Activated CD4-positive, alpha-beta T cell treated with anti-CD3 and anti-CD28 coated beads, Interleukin-2, amount 10 ng/mL, durations not matched to agents 7 days and 5 days (primary cell): Measurements from ENCODE around the gene CASKIN1. TPM values are rescaled to one million over a fixed set of nuclear protein-coding genes. Genes with fewer than 3 reads are reported as not detected.

Experiments used
- CTCF ChIA-PET: fragments of 350-600 bp; sonication (Branson Sonifier 250); formaldehyde crosslinking; loops from one replicate; lab custom pipeline; 2021; ENCODE audit warnings: antibody characterized with exemption; lab: Charles Lee
- POLR2A ChIA-PET: fragments of 350-600 bp; sonication (Branson Sonifier 250); formaldehyde crosslinking; loops from one replicate; lab custom pipeline; 2021; ENCODE audit warnings: antibody characterized with exemption; lab: Charles Lee
- DNase-seq: peaks from one replicate; pipeline ENCODE4 v3.0.0-alpha.2; 2020
- H3K27ac Mint-ChIP-seq: one replicate; pipeline ENCODE4 v1.8.0; 2021; ENCODE audit warnings: mild to moderate bottlenecking, moderate library complexity, mixed read lengths
- H3K27me3 Mint-ChIP-seq: one replicate; pipeline ENCODE4 v1.8.0; 2021; ENCODE audit warnings: mixed read lengths
- H3K36me3 Mint-ChIP-seq: one replicate; pipeline ENCODE4 v1.8.0; 2021; ENCODE audit warnings: low read depth, mixed read lengths
- H3K4me1 Mint-ChIP-seq: one replicate; pipeline ENCODE4 v1.8.0; 2021; ENCODE audit warnings: mixed read lengths
- H3K4me3 Mint-ChIP-seq: one replicate; pipeline ENCODE4 v1.8.0; 2021; ENCODE audit warnings: mild to moderate bottlenecking, moderate library complexity, mixed read lengths
- H3K9me3 Mint-ChIP-seq: one replicate; pipeline ENCODE4 v1.8.0; 2021; ENCODE audit warnings: mixed read lengths
- total RNA-seq, 2 experiments: library from RNA; stranded (reverse); gene quantifications; one replicate each; pipeline ENCODE4 v1.2.3, GENCODE V29; 2021

CASKIN1 gene
- total RNA-seq, 2 experiments from 2014 or later = 0.07 to 0.19 TPM

- Mint-ChIP-seq H3K27me3 (no peaks in the 10 kb centered on the region), H3K27ac (no peak overlapping the region), H3K9me3 (no peaks in the 10 kb centered on the region), H3K36me3 (peaks cover 2% of the 10 kb centered on the region), H3K4me3 (no peak overlapping the region), H3K4me1 (no peaks in the 10 kb centered on the region)
- ChIA-PET CTCF (interaction anchor here (1.2 kb wide), 1 partner anchor 44 kb away, joined by 3 read pairs; no protein-coding TSS in a partner anchor), POLR2A (no interaction called here)
- DNase-seq = no peak
These were observed 14.5 kb downstream of the CASKIN1 start for GRCh38 chr16:2181952-2182351.

- POLR2A ChIA-PET = no interaction called here
- Mint-ChIP-seq H3K9me3 (no peaks in the 10 kb centered on the region), H3K27ac (no peak overlapping the region), H3K27me3 (no peaks in the 10 kb centered on the region), H3K36me3 (peaks cover 2% of the 10 kb centered on the region), H3K4me1 (no peaks in the 10 kb centered on the region), H3K4me3 (no peak overlapping the region)
- no peak for DNase-seq
- CTCF ChIA-PET = interaction anchor here (1.2 kb wide), 1 partner anchor 45 kb away, joined by 3 read pairs; no protein-coding TSS in a partner anchor
These were observed 15.2 kb downstream of the CASKIN1 start for GRCh38 chr16:2180962-2181923.

- Mint-ChIP-seq H3K9me3 (no peaks in the 10 kb centered on the region), H3K27ac (no peak overlapping the region), H3K4me3 (no peak overlapping the region), H3K36me3 (peaks cover 4% of the 10 kb centered on the region), H3K27me3 (no peaks in the 10 kb centered on the region), H3K4me1 (no peaks in the 10 kb centered on the region)
- POLR2A ChIA-PET = no interaction called here
- CTCF ChIA-PET = no interaction called here
- no peak for DNase-seq
These were observed 15.9 kb downstream of the CASKIN1 start for GRCh38 chr16:2180461-2180860.

- ChIA-PET CTCF (no interaction called here), POLR2A (no interaction called here)
- peaks cover 4% of the 10 kb centered on the region for H3K36me3 Mint-ChIP-seq
- DNase-seq = no peak
- H3K4me3 Mint-ChIP-seq = no peak overlapping the region
- H3K27ac Mint-ChIP-seq = no peak overlapping the region
- H3K4me1 Mint-ChIP-seq = no peaks in the 10 kb centered on the region
- H3K9me3 Mint-ChIP-seq = no peaks in the 10 kb centered on the region
- no peaks in the 10 kb centered on the region for H3K27me3 Mint-ChIP-seq
These were observed 16.8 kb downstream of the CASKIN1 start for GRCh38 chr16:2179576-2179975.

GRCh38 chr16:2179107-2179501, 17.3 kb downstream of the CASKIN1 start:
- H3K27me3 Mint-ChIP-seq = no peaks in the 10 kb centered on the region
- CTCF ChIA-PET = no interaction called here
- H3K27ac Mint-ChIP-seq = no peak overlapping the region
- no peaks in the 10 kb centered on the region for H3K4me1 Mint-ChIP-seq
- no peak for DNase-seq
- no peak overlapping the region for H3K4me3 Mint-ChIP-seq
- no peaks in the 10 kb centered on the region for H3K9me3 Mint-ChIP-seq
- peaks cover 4% of the 10 kb centered on the region for H3K36me3 Mint-ChIP-seq
- POLR2A ChIA-PET = no interaction called here

DNA sequence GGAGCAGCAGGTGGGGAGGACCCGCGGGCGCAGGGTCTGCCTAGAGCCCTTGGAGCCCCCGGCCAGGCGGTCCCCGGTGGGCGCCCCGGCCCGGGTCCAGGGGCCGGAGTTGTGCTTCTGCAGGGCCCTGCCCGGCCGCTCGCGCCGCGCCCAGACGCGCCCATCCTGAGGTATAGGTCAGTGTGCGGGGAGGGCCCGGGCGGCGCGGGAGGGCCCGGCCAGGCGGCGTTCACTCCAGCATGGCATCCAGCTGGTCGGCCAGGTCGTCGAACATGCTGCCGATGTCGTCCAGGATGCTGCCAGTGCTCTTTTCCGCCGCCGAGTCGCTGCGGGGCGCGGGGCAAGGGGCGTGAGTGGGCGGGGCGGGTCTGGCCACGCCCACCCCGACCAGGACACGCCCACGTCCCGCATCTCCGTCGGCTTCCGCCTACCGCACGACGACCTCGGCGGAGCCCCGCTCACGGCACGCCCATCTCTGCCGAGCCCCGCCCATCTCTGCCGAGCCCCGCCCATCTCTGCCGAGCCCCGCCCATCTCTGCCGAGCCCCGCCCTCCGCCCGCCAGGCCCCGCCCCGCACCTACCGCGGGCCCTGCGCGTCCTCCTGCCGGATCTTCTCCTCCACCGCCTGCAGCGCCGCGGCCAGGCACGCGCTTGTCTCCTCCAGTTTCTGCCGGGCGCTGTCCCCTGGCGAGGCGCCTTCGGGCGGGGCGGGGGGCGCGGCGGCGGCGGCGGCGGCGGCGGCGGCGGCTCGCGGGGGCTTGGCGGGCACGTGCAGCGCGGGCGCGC, 17.9 kb downstream of the CASKIN1 start:
- Mint-ChIP-seq H3K9me3 (no peaks in the 10 kb centered on the region), H3K27ac (no peak overlapping the region), H3K4me1 (no peaks in the 10 kb centered on the region), H3K4me3 (no peak overlapping the region), H3K36me3 (peaks cover 4% of the 10 kb centered on the region), H3K27me3 (no peaks in the 10 kb centered on the region)
- peak; percentile 41 for DNase-seq
- ChIA-PET POLR2A (no interaction called here), CTCF (interaction anchor here (1.0 kb wide), 1 partner anchor 16 kb away, joined by 3 read pairs; no protein-coding TSS in a partner anchor)

GRCh38 chr16:2177561-2177960, 18.8 kb downstream of the CASKIN1 start:
- H3K36me3 Mint-ChIP-seq = peaks cover 4% of the 10 kb centered on the region
- CTCF ChIA-PET = interaction anchor here (1.0 kb wide), 1 partner anchor 17 kb away, joined by 3 read pairs; no protein-coding TSS in a partner anchor

DNA sequence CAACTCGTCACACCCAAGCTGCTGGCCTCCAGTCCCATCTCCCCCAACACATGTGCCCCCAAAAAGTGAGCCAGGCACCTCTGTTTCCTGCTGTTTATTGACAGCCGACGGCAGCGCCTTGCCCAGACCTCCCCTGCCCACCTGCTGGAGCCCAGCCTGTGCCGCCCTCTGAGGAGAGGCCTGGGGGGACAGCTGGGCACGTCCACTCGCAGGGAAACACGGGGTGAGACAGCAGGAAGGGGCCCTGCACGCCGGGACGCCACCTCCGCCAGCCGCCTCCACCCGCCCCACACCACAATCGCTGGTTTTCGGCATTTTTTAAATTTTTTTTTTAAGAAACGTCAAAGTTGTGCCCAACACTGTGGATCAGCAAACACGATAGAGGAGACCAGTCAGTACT, 19.3 kb downstream of the CASKIN1 start:
- POLR2A ChIA-PET = no interaction called here
- H3K27ac Mint-ChIP-seq = no peak overlapping the region
- H3K27me3 Mint-ChIP-seq = no peaks in the 10 kb centered on the region
- H3K36me3 Mint-ChIP-seq = peaks cover 4% of the 10 kb centered on the region
- no peaks in the 10 kb centered on the region for H3K9me3 Mint-ChIP-seq
- H3K4me1 Mint-ChIP-seq = no peaks in the 10 kb centered on the region
- no peak overlapping the region for H3K4me3 Mint-ChIP-seq
- DNase-seq = no peak
- CTCF ChIA-PET = no interaction called here

More at GRCh38 chr16:2177561-2177960, 18.8 kb downstream of the CASKIN1 start:
- no peaks in the 10 kb centered on the region for H3K27me3 Mint-ChIP-seq
- no peak overlapping the region for H3K4me3 Mint-ChIP-seq
- no peaks in the 10 kb centered on the region for H3K9me3 Mint-ChIP-seq
- no peak for DNase-seq
- no peak overlapping the region for H3K27ac Mint-ChIP-seq
- POLR2A ChIA-PET = no interaction called here
- H3K4me1 Mint-ChIP-seq = no peaks in the 10 kb centered on the region

GRCh38 chr16:2176047-2176446, 20.4 kb downstream of the CASKIN1 start:
- ChIA-PET CTCF (no interaction called here), POLR2A (no interaction called here)
- H3K27ac Mint-ChIP-seq = no peak overlapping the region
- no peaks in the 10 kb centered on the region for H3K9me3 Mint-ChIP-seq
- no peak for DNase-seq
- H3K4me1 Mint-ChIP-seq = no peaks in the 10 kb centered on the region
- H3K36me3 Mint-ChIP-seq = peaks cover 4% of the 10 kb centered on the region
- H3K27me3 Mint-ChIP-seq = no peaks in the 10 kb centered on the region
- H3K4me3 Mint-ChIP-seq = no peak overlapping the region

GRCh38 chr16:2175454-2175853, 21.0 kb downstream of the CASKIN1 start:
- POLR2A ChIA-PET = no interaction called here
- H3K4me1 Mint-ChIP-seq = no peaks in the 10 kb centered on the region
- no peak overlapping the region for H3K4me3 Mint-ChIP-seq
- no peak overlapping the region for H3K27ac Mint-ChIP-seq
- peaks cover 4% of the 10 kb centered on the region for H3K36me3 Mint-ChIP-seq
- no peaks in the 10 kb centered on the region for H3K9me3 Mint-ChIP-seq
- no peaks in the 10 kb centered on the region for H3K27me3 Mint-ChIP-seq
- CTCF ChIA-PET = no interaction called here
- DNase-seq = no peak

DNA sequence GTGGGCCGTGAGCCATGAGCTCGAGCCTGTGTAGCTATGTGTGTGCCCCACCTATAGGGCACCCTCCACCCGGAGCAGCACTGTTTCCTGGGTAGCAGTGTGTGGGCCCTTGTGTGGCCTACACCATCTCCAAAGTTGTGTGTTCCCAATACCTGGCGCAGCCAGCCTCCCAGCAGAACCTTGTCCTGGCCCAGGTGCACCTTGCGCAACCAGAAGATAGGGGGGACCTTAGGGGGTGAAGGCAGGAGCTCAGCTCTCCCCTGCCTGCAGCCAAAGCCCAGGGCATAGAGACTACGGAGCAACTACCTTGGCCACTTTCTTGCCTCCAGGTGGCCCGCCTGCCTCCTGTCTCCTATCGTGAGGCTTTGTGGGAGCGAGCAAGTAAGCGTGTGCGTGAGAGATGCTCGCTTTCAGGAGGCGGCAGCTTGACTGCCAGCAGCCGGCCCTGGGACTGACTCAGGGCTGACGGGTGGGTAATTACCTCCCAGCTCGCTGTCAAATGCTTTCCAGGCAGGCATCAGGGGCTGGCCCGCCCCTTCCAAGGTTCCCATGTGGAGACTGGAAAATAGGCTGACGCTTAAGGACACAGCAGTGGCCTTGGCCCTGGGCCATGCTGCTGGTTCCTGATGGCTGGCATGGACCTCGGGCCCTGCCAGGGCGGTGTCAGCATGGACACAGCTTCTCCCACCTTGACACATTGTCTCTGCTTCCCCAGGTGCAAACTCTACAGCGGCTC, 21.8 kb downstream of the CASKIN1 start:
- Mint-ChIP-seq H3K4me1 (no peaks in the 10 kb centered on the region), H3K27me3 (no peaks in the 10 kb centered on the region), H3K4me3 (no peak overlapping the region), H3K36me3 (peaks cover 4% of the 10 kb centered on the region), H3K27ac (no peak overlapping the region), H3K9me3 (no peaks in the 10 kb centered on the region)
- POLR2A ChIA-PET = no interaction called here
- DNase-seq = no peak
- CTCF ChIA-PET = interaction anchor here (1.0 kb wide), 1 partner anchor 73 kb away, joined by 4 read pairs; no protein-coding TSS in a partner anchor

DNA sequence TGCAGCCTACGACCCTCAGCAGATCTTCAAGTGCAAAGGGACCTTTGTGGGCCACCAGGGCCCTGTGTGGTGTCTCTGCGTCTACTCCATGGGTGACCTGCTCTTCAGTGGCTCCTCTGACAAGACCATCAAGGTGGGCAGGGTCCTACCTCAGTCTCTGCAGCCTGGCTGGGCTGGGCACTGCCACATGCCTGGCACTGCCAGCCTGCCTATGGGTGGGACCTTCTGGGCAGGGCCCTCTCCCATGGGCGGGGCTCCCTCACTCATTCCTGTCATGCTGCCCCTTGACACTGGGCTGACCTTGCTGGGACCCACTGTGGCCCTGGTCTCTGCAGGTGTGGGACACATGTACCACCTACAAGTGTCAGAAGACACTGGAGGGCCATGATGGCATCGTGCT, 22.5 kb downstream of the CASKIN1 start:
- ChIA-PET CTCF (interaction anchor here (1.0 kb wide), 1 partner anchor 73 kb away, joined by 4 read pairs; no protein-coding TSS in a partner anchor), POLR2A (no interaction called here)
- DNase-seq = no peak
- Mint-ChIP-seq H3K27ac (no peak overlapping the region), H3K4me3 (no peak overlapping the region), H3K4me1 (no peaks in the 10 kb centered on the region), H3K36me3 (peaks cover 4% of the 10 kb centered on the region), H3K27me3 (no peaks in the 10 kb centered on the region), H3K9me3 (no peaks in the 10 kb centered on the region)
